D341Med (cell line): ENCODE data around the gene ASB10.

Source experiments
- DNase-seq: peaks from one replicate; pipeline ENCODE4 v3.0.0; 2012; ENCODE audit warnings: low spot score

ASB10 gene

DNA sequence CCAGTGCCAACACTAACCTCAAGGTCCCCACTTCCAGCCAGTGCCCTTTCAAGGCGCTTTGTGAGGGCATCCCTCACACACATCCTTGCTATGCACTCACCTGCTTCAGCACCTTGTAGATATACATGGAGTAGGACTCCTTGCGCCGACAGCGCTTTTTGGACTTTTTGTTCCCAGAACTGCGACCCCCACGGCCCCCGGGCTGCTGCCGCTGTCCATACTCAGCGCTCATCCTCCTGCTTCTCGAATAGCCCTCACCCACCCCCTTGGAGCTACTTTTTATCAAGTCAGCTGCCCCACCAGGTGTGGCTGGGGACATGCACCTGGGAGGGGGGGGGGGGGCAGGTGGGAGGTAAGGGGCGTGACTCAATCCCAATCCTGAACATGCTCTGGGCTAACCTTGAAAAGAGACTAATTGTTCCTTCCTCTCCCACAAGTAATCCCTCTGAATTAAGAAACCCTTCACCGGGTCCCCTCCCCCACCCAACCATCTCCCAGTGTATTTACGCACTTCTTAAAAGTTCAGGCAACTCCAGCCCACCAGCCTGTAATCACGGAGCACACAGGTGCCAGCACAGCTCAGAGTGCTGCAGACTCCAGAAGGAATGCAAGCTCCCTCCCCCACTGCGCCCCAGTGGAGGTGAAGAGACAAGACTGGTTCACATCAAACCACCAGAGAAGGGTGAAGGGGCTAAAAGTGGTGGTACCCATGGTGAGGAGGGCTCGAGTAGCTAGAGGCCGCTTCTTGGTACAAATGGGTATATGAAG lies 23.2 kb upstream of the ASB10 start, which contains the start of gene H2BK1:
TSS of gene H2BK1 (minus strand) at position 402 of the 768 bp plus-strand sequence. CDS start at position 232, 170 bp downstream.
- peak; percentile 19 for DNase-seq

DNA sequence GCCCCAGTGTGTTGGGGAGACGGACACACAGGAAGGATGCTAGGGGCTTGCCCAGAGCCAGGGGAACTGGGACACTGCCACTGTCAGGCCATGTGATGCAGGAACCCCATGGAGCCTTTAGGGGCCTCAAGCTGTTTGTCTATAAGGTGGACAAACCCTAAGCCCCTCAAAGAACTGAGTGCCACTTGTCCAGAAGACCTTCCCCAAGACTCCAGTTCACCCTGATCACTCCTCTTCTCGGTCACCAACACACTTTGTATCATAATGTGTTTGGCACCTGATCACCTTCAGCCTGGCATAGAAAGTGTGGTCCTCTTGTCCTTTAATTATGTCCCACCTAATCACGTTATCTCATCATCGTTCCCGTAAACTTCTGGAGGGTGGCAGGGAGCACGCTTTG lies 22.5 kb upstream of the ASB10 start:
- DNase-seq, result no peak

DNA sequence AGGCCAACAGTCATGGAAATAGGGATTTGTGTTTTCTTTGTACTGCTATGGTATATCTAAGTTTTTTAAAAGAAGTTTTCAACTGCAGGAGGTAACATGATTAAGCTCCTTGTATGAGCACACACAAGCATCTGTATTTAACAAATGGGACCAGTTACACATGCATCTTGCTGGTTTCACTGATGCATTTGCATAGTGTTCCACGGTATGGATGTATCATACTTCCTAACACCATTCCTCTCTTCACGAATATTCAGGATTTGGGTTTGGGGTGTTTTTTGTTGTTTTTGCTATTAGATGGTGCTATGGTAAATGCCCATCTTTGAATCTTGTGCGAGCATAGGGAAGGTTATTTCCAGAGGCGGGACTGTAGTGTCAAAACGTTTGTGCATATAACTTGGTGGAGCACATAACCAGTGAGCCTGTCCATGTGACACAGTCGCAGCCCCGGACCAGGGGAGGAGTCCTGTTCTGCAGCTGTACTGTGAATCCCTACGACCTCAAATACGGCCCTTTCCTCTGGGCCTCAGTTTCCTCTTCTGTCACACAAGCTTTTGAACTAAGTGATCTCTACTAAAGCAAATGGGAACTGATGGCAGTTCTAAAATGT lies 21.3 kb upstream of the ASB10 start:
- DNase-seq, result no peak

DNA sequence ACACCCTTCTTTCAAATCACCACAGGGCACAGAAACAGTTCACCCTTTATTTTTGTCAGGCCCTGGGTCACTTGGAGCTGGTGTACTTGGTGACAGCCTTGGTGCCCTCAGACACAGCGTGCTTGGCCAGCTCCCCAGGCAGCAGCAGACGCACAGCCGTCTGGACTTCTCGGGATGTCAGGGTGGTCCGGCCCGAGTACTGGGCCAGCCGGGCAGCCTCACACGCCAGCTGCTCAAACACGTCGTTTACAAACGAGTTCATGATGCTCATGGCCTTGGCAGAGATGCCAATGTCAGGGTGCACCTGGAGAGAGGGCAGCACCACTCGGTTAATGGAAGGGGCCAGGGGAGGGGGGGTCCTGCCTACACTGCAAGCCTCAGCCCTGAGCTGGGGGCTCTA lies 20.8 kb upstream of the ASB10 start:
- DNase-seq, result no peak

DNA sequence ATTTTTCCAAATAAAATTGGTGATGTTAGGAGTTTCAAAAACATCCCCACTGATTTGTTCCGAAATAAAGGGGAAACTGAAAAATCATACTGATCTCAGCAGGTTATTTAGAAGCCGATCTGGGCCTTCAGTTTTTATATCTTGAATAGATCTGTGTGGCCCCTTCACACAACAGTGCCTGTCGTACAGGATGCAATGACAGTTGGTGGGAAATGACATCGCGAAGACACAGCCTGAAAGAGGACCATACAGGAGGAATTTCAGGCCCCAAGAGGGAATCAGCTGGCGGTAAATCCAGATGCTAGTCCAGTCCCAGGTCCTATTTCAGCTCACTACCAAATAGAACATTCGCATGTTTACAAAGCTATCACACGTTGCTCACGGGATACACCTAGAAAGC lies 20.3 kb upstream of the ASB10 start:
- no peak for DNase-seq

DNA sequence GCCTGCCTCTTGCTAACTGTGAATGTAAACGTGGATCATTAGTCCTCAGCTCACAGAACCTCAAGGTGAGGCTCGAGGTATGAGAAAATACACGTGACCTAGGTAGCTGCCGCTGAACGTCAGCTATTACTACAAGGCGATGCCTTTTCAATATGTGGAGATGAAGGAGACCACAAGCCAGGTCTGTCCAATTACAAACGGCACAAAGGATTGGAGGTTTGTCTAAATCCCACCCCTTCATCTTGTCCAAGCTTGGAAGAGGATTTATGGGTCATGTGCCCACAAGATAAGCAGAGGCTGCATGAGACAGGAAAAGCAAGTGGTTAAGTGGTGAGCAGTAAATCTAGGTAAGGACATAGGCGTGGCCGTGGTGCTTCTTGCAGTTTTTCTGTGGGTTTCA lies 19.9 kb upstream of the ASB10 start:
- DNase-seq, result no peak

DNA sequence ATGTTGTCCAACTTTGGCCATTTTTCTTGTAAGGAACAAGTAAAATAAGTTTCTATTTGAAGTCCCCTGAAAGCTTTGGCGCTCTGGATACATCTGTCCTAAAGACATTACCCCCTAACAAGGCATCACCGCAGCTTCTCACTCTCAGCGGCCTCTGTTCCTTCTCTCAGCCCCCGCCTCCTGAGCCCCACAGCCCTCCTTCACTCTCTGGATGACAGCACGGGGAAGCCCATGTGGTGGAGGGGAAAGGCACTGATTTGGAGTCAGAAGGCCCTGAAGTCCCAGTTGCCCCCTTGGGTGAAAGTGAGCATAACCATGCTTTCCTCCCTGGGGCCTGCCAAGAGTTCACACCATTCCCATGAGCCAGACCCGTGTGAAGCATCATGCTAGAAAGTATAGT lies 18.7 kb upstream of the ASB10 start:
- no peak for DNase-seq

DNA sequence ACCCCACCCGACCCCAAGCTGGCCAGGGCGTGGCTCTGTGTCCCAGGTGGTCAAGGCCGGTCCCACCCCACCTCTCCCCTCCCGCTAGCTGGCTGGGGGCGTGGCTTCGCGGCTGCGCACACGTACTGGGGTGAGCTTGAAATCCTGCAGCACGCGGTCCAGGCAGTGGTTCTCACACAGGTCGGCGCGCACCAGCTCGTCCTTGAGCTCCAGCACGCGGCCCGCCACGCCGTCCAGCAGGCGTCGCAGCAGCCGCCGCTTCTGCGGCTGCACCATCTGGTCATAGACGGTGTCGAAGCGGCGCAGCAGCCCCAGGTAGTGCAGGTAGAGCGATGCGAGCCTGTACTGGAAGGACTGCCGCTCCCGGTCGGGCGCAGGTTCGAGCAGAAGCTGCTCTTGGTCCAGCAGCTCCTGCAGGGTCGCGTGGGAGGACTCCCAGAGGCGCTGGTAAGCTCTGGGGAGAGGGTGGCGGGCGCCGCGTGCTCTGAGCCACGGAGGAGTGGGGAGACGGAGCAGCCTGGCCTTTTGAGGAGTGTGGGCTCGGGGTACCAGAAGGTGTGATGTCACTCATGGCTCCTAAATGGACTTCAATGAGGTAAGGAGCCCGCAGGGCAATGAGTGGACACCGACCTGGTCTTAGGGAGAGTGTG lies 17.5 kb upstream of the ASB10 start:
- no peak for DNase-seq

DNA sequence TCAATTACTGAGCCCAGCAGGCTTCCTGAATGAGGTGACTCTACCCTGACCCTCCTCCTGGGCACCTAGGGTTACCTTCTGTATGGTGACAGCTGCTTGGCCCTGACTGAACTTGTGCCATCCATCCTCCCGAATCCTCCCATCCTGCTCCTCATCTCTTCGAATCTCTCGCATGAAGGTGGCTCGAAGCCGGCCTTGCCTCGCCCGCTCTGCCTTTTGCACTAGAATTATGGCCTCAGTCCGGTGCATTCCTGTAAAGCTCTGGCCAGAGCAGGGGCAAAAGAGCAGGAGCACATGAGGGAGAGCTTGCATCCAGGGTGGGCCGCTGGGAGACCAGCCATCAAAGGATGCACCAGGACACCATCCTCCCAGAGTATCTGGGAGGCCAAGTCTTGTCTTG lies 15.8 kb upstream of the ASB10 start:
- no peak for DNase-seq

DNA sequence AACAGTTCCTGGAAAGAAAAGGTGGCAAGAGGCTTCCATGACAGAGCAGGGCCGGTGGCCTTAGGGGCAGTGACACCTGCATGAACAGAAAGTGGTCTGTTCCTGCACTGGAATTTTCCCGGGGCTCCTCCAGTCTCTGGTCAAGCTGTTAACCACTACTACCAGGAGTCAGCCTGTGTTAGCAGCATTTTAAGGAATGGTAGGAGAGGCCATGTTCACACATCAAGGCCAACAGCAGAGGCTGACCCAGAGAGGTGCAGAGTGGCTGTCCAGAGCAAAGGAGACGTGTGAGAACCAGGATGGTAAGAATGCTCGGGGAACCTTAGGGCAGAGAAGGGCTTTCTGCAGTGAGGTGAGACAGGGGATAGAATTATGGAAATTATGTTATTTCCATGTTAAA lies 14.7 kb upstream of the ASB10 start:
- no peak for DNase-seq

DNA sequence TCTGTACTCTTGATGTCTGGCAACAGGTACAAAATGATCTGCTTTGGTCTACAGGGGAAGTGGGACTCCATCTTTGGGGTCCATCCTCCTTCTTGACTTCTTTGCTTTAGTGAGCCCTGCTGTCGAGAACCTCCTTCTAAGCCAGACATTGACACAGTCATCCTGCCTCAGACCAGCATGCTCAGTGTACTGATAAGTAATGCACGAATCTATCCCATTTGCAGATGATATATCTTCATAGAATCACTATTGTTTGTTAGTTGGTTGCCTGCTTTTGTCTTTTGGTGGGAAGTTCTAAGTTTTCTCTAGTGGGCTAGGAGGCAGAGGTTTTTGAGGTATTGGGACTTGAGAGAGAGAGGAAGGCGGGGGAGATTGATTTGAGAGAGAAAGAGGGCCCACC lies 14.3 kb upstream of the ASB10 start:
- no peak for DNase-seq

DNA sequence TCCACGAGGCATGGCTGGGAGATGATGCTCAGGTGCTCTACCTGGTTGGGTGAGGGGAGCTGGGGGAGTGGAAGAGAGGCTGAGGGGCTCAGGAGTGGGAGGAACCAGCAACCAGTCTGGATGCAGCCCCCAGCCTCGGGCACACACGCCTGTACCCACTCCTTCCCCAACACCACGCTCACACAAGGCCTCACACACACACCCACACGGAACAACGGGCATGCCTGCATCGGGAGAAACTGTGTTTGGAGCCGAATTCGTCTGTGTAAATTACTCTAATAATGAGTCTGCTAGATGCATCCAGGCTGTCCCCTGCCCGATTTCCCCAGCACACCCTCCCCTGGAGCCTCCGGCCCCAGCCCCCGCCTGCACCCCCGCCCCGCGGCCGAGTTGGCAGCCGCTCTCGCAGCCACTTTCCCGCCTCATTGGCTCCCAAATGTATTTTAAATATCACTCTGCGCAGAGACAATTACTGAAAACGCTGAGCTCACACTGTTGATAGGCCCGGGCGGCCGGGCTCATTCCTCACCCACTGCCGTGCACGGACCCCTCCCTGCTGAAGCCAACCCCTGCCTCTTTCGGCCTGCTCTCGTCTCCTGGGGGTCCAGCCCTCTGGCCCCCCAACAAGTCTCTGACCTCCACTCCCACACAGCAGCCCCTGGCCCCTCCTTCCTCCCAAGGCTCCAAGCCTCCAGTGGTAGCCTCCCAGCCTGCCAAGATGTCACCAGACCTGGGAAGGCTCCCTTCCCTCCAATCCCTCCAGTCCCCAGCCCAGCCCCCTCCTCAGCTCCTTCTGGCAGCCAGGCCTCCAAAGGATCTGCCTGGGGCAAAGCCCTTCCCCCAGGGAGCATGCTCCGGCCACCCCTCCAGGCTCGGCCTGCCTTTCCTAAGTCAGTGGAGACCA lies 12.1 kb upstream of the ASB10 start:
- DNase-seq, result peak; percentile 30

DNA sequence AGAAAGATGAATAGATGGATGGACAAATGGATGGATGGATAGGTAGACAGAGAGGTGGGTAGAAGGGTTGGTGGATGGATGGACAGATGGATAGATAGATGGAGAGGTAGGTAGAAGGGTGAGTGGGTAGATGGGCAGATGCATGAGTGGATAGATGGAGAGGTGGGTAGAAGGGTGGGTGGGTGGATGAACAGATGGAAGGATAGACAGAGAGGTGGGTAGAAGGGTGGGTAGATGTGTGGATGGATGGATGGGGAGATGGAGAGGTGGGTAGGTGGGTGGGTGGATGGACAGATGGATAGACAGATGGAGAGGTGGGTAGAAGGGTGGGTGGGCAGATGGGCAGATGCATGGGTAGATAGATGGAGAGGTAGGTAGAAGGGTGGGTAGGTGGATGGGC lies 10.9 kb upstream of the ASB10 start:
- no peak for DNase-seq

DNA sequence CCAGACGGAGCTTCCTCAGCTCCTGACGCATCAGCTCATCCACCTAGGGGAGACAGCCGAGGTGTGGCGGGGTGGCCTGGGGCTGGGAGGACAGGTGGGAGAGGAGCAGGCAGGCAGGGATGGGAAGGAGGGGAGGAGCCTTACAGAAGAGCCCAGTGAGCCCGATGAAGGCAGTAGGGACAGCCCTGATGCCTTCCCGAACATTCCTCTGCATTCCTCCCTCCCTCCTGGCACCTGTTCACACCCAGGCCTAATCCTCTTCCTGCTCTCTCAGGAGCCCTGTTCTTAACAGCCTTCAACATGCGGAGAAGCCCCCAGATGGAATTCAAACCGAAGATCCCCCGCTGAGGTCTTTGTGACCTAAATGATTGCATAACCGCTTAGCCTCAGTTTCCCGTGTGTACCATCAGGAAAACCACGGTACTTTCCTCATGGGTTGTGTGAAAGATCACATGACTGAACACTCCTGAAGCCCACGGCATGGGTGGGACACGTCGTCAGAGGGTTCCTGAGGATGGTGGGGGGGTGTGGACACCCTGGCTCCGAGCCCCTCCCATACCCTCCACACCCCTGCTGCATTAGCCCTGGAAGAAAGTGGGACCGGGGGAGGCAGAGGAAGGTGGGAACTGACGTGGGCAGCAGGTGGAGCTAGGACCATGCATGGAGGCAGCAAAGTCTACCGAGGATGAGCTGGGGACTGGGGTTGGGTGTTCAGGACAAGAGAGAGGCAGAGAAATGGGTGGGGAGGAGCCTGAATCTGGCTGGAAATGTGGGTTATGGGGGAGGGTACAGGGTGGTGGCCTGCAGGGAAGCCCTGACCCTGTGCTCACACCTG lies 8.8 kb upstream of the ASB10 start:
- DNase-seq, result no peak

DNA sequence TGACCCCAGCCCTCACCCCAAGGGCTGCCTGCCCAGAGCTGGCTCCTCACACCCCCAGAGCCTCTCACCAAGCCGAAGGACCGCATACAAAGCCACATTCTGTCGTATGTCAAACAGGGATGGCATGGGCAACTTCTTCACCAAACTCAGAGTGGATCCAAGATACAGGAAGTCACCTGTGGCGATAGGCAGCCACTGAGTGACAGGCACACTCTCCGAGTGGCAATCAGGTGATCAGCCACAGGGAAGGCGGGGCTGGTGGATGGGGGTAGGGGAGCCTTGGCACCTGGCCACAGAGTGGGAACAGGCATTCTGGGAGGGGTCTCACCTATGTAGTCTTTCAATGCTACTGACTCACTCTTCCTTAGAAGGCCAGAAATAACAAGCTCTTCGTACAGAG lies 7.1 kb upstream of the ASB10 start:
- DNase-seq, result no peak

DNA sequence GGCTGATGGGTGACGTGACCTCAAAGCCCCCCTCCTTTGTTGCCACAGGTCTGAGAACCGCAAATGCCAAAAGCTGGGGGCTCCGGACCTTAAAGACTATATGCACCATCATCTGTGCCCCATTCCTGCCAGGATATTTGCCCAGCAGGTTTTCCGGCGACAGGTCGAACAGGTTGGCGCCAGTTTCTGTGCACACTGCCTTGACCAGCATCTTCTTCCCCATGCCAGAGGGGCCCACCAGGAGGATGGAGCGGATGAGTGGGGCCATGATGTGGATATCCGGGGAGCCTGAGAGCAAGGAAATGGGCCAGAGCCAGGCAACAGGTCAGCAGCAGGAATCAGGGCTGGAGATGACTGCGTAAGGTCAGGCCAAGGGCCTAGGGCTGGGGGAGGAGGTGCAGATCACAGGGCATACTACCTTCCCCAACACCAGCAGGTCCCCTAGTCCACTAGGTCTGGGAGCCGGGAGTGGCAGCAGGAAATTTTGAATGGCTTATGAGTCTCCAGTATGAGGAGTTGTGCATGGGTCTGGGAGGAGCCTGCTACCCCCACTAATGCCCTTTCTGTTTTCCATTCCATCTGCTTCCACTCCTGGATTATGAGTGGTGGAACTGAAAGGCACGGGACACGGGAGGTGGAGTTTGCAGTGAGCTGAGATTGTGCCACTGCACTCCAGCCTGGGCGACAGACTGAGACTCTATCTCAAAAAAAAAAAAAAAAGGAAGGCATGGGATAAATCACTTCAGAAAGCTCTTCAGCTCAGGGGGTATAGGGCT lies 6.3 kb upstream of the ASB10 start:
- DNase-seq, result no peak

DNA sequence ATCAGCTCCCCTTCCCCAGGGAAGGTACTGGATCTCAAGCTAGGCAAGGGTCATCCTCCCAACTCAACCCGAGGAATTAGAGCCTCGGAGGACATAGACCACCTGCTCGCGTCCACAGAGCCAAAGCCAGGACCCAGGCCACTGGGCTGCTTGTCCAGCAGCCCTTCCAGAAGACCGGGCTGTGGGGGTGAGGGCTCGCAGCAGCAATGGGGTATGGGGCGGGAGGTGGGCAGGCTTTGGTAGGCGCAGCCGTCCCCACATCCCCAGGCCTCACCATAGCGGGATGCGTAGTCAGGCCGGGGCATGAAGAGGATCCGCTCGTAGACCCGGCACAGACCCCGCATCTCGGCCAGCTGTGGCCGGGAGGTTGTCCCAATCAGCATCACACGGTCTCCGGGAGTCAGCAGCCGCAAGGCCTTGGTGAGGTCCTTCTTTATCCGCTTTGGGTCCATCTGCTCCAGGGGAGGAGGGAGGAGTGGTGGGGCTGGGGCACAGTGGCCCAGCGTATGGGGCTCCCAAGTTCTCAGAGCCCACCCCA lies 5.0 kb upstream of the ASB10 start:
- DNase-seq, result no peak

DNA sequence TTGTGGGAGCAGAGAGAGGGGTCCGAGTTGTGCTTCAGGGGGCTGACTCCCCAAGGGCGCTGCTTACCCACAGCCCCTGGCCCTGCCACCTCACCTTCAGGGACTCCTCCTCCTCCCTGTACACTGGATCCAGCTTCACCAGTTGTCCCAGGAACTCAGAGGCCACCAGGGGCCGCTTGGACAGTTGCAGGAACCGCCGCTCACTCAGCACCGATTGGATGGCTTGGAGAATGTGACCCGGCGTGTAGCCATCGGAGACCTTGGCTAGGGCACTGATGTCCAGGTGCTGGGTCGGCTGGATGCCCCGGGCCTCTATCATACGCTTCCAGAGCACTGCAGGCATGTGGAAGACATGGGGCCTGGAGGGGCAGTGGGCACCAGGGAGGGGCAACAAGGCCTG lies 4.5 kb upstream of the ASB10 start:
- no peak for DNase-seq

DNA sequence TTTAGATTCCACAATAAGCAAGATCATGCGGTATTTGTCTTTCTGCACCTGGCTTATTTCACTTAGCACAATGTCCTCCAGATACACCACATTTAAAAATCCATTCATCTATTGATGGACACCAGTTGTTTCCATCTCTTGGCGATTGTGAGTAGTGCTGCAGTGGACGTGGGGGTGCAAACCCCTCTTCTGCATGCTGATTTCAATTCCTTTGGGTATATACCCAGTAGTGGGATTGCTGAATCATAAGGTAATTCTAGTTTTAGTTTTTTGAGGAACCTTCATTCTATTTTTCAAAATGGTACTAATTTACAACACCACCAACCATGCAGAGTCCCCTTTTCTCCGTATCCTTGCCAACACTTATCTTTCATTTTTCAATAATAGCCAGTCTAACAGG lies 2.0 kb upstream of the ASB10 start:
- DNase-seq, result no peak

DNA sequence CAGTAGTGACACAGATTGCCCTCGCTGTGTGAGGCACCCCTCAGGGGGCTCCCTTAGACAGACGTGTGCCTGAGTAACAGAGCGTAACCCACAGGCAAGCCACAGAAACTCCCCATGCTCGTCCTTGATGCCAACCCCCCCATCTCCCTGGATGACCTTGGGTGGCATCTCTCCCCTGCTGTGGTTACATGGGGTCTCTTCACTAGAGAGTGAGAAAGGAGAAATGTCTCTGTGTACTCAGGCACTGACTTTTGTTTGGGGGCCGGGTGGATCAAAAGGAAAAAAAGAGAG lies 1.1 kb upstream of the ASB10 start:
- DNase-seq, result no peak
